Measurements from ENCODE around the gene BIRC6.
"Not testable (repeated sequence)": the region's sequence is repeated elsewhere in the genome, so short reads cannot be mapped to it uniquely, and the experiment has no call there.

GRCh38 chr2:32365679-32366078 is 8.9 kb downstream of the BIRC6 start:
- not testable (repeated sequence) for TF ChIP-seq POLR2A, CTCF (IDR thresholded peaks at IDR 0.05)

Data from heart left ventricle (tissue), 13 donors.